ENCODE measurements around the gene SYCP2L. TPM values are rescaled to one million over a fixed set of nuclear protein-coding genes. Genes with fewer than 3 reads are reported as not detected.
"Not testable (repeated sequence)": the region's sequence is repeated elsewhere in the genome, so short reads cannot be mapped to it uniquely, and the experiment has no call there.

Gene SYCP2L
- under 0.01 TPM for total RNA-seq

GRCh38 chr6:10886691-10887502 is at the start of gene SYCP2L:
TSS of gene SYCP2L (plus strand) at chr6:10887052. CDS start at chr6:10887127, 75 bp downstream.
- DNase-seq (ENCODE audit: low read depth in 2 of 3, low spot score in 2 of 3), result peak in 2 of 3 donors; percentile 66 to 73

- DNase-seq (ENCODE audit: low read depth in 2 of 3, low spot score in 2 of 3), result peak in 2 of 3 donors; percentile 32 to 51
Measured at GRCh38 chr6:10837622-10837994, 49.2 kb upstream of the SYCP2L start.

DNA sequence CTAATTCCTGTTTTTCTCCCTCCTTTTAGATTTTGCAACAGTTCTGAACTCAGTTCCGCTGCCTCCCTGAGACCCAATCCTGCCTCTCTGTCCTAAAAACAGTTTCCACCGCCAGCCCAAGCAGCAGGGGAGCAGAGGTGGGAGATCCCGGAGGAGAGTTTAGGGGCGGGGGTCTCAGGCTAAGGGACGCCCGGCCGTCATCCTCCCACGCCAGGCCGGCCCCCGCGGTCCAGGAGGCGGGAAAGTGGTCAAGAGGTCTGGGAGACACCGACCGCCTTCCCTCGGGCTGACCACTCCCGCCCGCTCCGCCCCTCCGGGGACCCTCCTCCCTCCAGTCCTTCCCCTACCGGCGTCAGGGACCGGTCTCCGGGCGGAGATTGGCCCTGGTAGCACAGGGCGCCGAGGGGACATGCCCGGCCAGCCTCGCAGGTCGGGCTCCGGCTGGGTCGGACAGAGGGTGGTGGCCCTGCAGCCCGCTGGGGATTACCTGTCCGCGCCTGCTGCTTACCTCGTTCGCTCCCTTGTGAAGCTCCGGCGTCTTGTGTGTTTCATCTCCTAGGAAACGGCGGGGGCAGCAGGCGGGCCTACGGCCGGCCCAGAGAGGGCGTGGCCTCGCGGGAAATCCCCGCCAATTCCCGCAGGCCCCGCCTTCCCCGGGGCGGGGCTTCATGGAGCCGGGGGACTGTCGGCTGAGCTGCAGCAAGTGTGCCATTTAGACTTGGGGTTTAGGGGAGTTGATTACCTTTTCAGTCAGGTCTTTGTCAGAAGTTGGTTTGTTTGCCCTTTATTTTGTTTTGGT is 48.7 kb upstream of the SYCP2L start, which contains the start of gene MAK:
MAK (minus strand) TSS at position 545 of the 799 bp plus-strand sequence. CDS start 7,891 bp downstream, outside the sequence.
- peak; percentile 78 to 92 (median 89) for DNase-seq (ENCODE audit: low read depth in 2 of 3, low spot score in 2 of 3)

DNA sequence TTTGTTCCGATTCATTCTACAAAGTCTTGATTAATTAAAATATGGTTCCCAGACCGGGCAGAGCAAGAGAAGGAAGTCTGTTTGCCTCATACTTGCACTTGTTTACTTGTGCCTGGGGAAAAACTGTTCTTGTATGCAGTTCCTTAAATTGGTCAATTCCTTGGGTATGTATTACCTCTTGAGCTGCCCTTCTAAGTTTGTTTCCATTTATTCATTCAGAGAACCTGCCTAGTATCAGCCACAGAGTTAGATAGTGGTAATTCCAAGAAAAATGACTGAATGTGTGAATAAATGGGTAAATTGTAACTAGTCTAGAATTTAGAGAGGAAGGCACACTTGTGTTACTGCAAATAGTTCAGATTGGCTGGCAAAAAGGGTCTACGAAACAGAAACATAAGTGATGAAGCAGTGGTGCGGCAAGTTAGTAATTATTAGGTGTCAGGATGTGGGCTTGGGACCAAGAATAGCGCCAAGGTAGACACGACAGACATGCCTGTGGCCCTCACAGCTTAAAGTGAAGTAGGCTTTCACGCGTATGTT is 48.0 kb upstream of the SYCP2L start:
- no peak for DNase-seq (ENCODE audit: low read depth in 2 of 3, low spot score in 2 of 3)

DNA sequence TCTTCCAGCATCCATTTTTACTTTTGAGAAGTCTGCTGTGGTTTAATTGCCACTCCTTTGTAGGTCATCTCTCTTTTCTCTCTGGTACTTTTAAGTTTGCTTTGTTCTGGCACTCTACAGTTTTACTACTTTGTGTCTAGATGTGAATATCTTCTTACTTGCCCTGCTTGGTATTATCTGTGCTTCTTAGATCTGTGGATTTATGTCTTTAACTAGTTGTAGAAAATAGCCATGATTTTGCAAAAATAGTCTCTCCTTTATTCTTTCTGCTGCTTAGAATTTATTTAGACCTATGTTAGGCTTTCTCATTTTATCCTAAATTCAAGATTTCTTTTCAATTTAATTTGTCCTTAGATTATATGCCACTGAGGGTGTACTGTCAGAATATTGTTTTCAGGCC is 43.3 kb upstream of the SYCP2L start:
- no peak for DNase-seq (ENCODE audit: low read depth in 2 of 3, low spot score in 2 of 3)

DNA sequence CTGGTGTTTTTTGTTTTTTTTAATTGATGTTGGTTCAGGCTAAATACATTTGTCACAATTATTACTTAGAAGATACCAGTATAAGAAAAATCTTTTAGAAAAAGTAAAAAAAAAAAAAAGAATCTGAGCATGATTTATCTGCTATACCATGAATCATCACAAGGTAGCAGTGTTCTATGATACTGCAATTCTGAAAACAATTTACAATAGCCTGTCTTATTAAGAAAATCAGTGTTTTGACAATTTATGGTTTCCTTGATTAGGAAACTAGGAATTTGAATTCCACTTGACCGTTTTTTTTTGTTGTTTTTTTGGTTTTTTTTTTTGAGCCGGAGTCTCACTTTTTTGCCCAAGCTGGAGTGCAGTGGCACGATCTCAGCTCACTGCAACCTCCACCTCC is 39.2 kb upstream of the SYCP2L start:
- peak in 2 of 3 donors; percentile 5 to 7 for DNase-seq (ENCODE audit: low read depth in 2 of 3, low spot score in 2 of 3)

GRCh38 chr6:10849901-10850300 is 37.0 kb upstream of the SYCP2L start:
- DNase-seq (ENCODE audit: low read depth in 2 of 3, low spot score in 2 of 3), result no peak

- no peak for DNase-seq (ENCODE audit: low read depth in 2 of 3, low spot score in 2 of 3)
Measured at GRCh38 chr6:10850728-10851127, 36.1 kb upstream of the SYCP2L start.

DNA sequence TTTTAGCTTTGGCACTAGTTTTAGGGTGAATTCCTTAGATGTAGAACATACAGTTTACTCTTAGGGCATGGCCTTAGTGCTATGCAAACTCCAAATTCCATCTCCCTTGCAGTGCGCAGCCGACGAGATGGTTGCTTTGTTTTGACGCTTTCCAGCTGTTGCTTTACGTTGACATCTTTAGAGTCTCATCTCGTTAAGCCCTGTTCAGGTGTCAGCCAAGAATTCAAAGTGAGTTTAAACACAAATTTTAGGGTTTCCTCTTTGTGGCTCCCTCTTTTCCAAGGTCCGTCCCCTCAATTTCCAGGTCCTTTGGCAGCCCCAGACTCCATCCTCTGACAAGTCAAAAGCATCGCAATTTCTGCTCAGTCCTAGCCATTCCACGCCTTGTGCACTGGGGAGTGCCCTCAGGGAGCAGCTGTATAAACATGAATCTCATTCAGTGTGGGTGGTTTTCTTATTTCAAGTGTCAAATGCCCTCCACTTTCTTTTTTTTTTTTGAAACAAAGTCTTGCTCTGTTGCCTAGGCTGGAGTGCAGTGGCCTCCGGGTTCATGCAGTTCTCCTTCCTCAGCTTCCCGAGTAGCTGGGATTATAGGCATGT is 34.4 kb upstream of the SYCP2L start:
- no peak for DNase-seq (ENCODE audit: low read depth in 2 of 3, low spot score in 2 of 3)

DNA sequence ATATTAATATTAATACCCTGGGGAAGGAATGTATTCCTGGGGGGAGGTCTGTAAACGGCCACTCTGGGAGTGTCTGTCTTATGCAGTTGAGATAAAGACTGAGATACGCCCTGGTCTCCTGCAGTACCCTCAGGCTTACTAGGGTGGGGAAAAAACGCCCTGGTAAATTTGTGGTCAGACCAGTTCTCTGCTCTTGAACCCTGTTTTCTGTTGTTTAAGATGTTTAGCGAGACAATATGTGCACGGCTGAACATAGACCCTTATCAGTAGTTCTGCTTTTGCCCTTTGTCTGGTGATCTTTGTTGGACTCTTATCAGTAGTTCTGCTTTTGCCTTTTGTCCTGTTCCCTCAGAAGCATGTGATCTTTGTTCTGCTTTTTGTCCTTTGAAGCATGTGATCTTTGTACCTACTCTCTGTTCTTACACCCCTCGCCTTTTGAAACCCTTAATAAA is 33.0 kb upstream of the SYCP2L start:
- peak in 1 of 3 donors; percentile 44 for DNase-seq (ENCODE audit: low read depth in 2 of 3, low spot score in 2 of 3)

DNA sequence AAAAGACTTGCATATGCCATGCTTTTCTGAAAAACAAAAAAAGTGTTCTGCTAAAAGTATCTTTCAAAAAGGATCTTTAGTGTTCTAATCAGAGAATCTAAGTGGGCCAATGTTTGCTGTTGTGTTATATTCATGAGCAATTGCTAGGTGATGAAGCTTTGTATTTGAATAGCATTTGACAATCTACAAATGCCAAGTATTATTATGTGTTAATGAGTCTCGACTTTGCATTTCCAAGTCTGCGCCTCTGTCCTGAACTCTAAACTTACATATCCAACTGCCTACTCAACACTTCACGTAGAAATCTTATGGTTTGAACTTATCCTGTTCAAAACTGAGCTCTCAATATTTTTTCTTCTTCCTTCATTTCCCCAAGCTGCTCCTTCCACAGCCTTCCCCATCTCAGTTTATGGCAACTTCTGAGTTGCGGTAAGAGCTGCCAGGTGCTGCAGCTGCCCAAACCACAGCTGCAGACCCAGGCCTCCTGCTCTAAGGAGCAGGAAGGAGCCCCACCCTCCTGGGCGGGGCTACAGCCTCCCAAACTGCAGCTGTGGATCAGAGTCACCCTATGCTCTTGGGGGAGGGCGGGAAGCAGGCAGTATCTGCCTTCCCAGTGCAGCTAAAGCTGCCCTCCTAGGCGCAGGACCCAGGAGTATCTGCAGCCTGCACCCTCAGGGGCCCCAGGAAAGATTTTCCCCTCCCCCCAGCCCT is 31.8 kb upstream of the SYCP2L start:
- DNase-seq (ENCODE audit: low read depth in 2 of 3, low spot score in 2 of 3), result no peak

- DNase-seq (ENCODE audit: low read depth in 2 of 3, low spot score in 2 of 3), result no peak
Measured at GRCh38 chr6:10857259-10857658, 29.6 kb upstream of the SYCP2L start.

- DNase-seq (ENCODE audit: low read depth in 2 of 3, low spot score in 2 of 3), result no peak
Measured at GRCh38 chr6:10861086-10861485, 25.8 kb upstream of the SYCP2L start.

GRCh38 chr6:10862361-10862760 is 24.5 kb upstream of the SYCP2L start:
- DNase-seq (ENCODE audit: low read depth in 2 of 3, low spot score in 2 of 3), result no peak

GRCh38 chr6:10863031-10863430 is 23.8 kb upstream of the SYCP2L start:
- not testable (repeated sequence) for DNase-seq (ENCODE audit: low read depth in 2 of 3, low spot score in 2 of 3)

GRCh38 chr6:10866709-10867108 is 20.1 kb upstream of the SYCP2L start:
- not testable (repeated sequence) for DNase-seq (ENCODE audit: low read depth in 2 of 3, low spot score in 2 of 3)

DNA sequence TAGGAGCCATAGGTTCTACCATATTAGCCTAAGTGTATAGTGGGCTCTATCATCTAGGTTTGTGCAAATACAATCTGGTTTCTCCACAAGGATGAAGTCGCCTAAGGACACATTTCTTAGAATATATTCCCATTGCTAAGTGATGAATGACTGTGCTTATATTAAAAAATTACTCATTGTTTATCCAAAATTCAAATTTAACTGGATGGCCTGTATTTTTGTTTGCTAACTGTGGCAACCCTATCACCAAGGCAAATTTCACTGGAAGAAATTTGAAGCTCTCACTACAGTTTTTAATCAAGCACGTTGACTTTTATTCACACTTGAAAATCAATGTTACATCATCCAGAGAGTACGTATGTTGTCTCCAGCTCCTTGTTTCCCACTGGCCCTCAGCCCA is 18.9 kb upstream of the SYCP2L start:
- no peak for DNase-seq (ENCODE audit: low read depth in 2 of 3, low spot score in 2 of 3)

- DNase-seq (ENCODE audit: low read depth in 2 of 3, low spot score in 2 of 3), result no peak
Measured at GRCh38 chr6:10873374-10873773, 13.5 kb upstream of the SYCP2L start.

DNA sequence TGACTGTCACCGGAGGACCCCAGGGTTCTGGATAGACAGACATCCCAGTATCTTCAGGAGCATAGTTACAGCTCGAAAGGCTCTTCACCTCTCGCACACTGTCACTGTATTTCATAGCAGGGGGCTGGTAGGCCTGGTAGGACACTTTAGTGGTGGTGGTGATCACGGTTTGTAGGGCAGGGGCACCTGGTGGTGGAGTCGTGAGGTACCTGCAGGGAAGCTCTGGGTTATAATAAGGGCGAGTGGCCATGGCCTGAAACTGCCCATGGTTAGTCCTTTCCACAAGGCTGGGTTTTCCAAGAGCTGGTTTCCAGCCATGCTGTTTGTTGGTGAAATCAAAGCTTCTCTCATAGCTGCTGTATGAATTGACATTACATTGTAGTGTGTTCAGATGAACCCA is 12.6 kb upstream of the SYCP2L start:
- no peak for DNase-seq (ENCODE audit: low read depth in 2 of 3, low spot score in 2 of 3)

DNA sequence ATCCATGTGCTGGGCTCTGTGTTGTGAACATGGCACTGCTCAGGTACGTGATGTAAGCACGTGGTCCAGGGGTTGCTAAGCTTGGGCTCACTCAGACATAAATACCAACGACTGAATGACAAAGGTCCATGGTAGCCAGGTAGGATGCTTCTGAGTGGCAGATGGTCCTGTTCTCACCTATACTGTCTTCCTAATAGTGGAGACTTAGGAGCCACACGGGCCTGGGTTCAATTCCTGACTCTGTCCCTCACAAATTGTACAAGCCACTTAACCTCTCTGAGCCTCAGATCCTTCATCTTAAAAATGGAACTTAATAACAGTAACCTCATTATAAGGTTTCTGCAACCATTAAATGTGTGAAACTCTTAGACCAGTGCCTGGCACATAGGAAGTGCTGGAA is 11.8 kb upstream of the SYCP2L start:
- no peak for DNase-seq (ENCODE audit: low read depth in 2 of 3, low spot score in 2 of 3)

Measured in hematopoietic multipotent progenitor cell (in vitro differentiated cells).